ENCODE data around the gene HPCAL4.

The HPCAL4 gene

DNA sequence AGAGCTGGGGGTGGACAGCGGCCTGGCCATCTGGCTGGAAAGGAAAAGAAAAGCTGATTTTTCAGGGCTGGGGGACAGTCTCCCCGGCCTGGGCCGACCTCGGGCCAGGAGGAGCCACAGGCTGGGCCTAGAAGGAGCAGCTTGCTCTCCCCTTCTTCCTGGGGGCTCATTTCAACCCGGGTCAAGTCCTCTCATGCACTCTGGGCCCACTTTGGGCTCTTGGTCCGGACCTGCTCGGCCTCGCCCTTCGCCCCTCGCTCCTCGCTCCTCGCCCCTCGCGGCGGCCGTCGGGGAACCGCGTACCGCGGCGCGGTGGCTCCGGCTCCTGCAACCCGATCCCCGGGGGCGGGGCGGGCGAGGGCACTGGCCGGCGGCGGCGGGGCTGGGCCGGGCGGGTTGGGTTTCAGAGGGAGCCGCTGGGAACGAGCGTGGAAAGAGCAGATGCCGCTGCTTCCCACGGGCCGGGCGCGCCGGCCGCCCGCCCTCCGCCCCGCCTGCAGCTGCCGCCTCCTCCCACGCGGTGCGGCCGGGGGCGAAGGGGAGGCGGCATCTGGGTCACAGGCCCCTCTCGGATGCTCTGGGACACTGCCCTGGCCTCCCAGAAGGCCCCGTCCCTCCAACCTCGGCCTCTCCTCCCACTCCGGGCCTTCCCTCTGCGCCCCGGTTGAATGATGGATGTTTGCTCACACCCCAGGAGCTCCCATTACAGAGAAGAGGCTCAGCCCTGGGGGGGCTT lies 58.4 kb downstream of the HPCAL4 start:
- H3K4me3 ChIP-seq (ENCODE audit: low read depth, low read length): no peak overlapping the region
- no peak for DNase-seq (ENCODE audit: low read depth)
- in situ Hi-C loops (cut with HindIII; ENCODE audit: low sequenced_read_pairs): loop anchor here (10.0 kb wide), 1 partner anchor 102 kb away; the partner anchor contains the start of gene PPIE
- TF ChIP-seq, protein P1, sequence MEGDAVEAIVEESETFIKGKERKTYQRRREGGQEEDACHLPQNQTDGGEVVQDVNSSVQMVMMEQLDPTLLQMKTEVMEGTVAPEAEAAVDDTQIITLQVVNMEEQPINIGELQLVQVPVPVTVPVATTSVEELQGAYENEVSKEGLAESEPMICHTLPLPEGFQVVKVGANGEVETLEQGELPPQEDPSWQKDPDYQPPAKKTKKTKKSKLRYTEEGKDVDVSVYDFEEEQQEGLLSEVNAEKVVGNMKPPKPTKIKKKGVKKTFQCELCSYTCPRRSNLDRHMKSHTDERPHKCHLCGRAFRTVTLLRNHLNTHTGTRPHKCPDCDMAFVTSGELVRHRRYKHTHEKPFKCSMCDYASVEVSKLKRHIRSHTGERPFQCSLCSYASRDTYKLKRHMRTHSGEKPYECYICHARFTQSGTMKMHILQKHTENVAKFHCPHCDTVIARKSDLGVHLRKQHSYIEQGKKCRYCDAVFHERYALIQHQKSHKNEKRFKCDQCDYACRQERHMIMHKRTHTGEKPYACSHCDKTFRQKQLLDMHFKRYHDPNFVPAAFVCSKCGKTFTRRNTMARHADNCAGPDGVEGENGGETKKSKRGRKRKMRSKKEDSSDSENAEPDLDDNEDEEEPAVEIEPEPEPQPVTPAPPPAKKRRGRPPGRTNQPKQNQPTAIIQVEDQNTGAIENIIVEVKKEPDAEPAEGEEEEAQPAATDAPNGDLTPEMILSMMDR (IDR thresholded peaks at IDR 0.05; ENCODE audit: low read depth, low read length, missing control alignments): no peak

DNA sequence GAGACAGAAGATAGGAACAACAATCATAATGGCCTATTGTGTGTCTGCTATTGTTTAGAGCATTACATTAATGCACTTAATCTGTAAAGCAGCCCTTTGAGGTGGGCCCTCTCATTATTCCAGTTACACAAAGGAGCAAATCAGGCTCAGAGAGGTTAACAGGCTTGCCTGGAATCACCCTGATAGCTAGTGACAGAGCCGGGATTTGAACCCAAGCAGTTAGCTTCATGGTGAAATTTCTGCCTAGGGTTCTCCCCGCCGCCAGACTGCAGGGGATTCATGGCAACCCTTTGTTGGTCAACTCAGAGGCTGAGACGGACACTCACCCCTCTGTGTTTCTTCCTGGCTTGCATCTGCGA lies 58.9 kb downstream of the HPCAL4 start:
- in situ Hi-C loops (cut with HindIII; ENCODE audit: low sequenced_read_pairs): loop anchor here (10.0 kb wide), 1 partner anchor 102 kb away; the partner anchor contains the start of gene PPIE
- H3K4me3 ChIP-seq (ENCODE audit: low read depth, low read length): no peak overlapping the region
- DNase-seq (ENCODE audit: low read depth): no peak
- TF ChIP-seq, protein P1 (IDR thresholded peaks at IDR 0.05; ENCODE audit: low read depth, low read length, missing control alignments): no peak

DNA sequence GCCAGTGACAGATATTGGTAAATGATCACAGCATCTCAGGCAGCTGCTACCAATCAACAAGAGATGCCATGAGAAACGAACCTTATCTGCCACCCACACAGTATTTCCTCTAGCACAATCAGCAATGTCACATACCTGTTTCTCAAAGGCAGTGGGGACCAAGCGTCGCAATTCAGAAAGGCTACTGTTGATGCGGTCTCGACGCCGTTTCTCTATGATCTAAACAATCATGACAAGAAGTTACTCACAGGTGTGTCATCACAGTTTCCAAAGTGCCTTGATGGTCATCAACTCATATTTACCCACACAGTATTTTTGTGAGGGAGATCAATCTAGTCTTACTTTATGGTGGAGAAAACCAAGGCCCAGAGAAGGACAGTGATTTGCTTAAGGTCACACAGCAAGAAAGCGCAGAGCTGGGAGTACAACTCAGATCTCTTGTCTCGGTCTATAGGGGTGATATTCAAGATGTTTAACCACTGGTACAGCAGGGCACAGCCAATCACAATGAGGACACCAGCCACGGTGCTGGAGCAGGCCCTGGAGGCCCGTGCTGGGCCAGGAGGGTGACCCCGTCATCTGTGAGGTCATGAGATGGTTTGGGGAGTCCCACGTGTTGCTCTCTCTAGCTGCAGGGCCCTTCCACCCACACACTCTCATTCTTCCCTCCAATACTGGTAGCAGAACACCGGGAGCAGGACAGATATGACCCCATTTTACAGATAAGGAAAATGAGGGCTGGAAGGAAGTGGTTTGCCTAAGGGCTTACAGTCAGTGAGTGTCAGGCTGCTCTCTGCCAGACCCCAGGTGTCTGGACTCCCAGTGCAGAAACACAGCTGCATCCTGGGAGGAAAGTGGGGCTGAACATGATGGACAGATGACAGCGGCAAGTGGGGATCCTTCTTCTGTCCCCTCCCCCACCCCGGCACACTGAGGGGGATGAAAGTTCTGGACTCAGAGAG lies 59.6 kb downstream of the HPCAL4 start:
- H3K4me3 ChIP-seq (ENCODE audit: low read depth, low read length): no peak overlapping the region
- TF ChIP-seq, protein P1 (IDR thresholded peaks at IDR 0.05; ENCODE audit: low read depth, low read length, missing control alignments): no peak
- no peak for DNase-seq (ENCODE audit: low read depth)
- in situ Hi-C loops (cut with HindIII; ENCODE audit: low sequenced_read_pairs): loop anchor here (10.0 kb wide), 1 partner anchor 103 kb away; the partner anchor contains the start of gene PPIE

DNA sequence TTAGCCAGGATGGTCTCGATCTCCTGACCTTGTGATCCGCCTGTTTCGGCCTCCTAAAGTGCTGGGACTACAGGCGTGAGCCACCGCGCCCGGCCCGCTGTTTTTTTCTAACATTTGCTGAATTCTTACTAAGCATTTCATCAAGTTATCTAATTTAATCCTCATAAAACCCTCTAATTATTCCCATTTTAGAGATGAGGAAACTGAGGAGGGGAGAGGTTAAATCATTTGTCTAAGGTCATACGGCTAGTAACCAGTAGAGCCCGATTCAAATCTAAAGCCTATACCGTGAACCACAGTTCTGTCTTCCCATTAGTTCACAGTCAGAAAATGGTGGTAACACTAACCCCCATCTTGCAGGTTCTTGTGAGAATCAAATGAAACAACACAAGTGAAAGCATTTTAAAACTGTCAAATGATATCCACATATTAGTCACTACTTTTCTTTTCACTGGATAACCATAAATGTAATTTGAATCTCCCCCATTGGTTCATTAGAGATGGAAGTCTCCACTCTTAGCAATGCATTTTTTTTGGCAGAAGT lies 62.4 kb downstream of the HPCAL4 start:
- in situ Hi-C loops (cut with HindIII; ENCODE audit: low sequenced_read_pairs): no loop called here
- DNase-seq (ENCODE audit: low read depth): no peak
- TF ChIP-seq, protein P1 (IDR thresholded peaks at IDR 0.05; ENCODE audit: low read depth, low read length, missing control alignments): no peak
- no peak overlapping the region for H3K4me3 ChIP-seq (ENCODE audit: low read depth, low read length)

Data from astrocyte of the cerebellum (primary cell).